Neural progenitor cell (in vitro differentiated cells): Measurements from ENCODE around the gene HAUS6. TPM values are rescaled to one million over a fixed set of nuclear protein-coding genes. Genes with fewer than 3 reads are reported as not detected.

Source experiments
- DNase-seq: peaks from one replicate; pipeline ENCODE4 v3.0.0-alpha.2; 2016; ENCODE audit warnings: low spot score
- H2AFZ ChIP-seq: fragments of 200-600 bp; sonication (generic); replicated peaks from 2 replicates; pipeline ENCODE4 v1.6.1; 2016; ENCODE audit warnings: antibody characterized with exemption
- H3F3A ChIP-seq: fragments of 200-600 bp; sonication (generic); 2 replicates; pipeline ENCODE4 v1.6.1; 2016; ENCODE audit warnings: antibody characterized with exemption, low read depth
- H3K27ac ChIP-seq: fragments of 200-600 bp; sonication (generic); 2 replicates; pipeline ENCODE4 v1.5.1; 2016; ENCODE audit warnings: mild to moderate bottlenecking
- H3K27me3 ChIP-seq: fragments of 200-600 bp; sonication (generic); 2 replicates; pipeline ENCODE4 v1.6.1; 2016; ENCODE audit warnings: mild to moderate bottlenecking, moderate library complexity
- H3K36me3 ChIP-seq: fragments of 200-600 bp; sonication (generic); 2 replicates; pipeline ENCODE4 v1.5.1; 2016
- H3K4me1 ChIP-seq: fragments of 200-600 bp; sonication (generic); 2 replicates; pipeline ENCODE4 v1.6.1; 2016; ENCODE audit warnings: mixed run types
- H3K4me2 ChIP-seq: fragments of 200-600 bp; sonication (generic); 2 replicates; pipeline ENCODE4 v1.6.1; 2016
- H3K4me3 ChIP-seq: fragments of 200-600 bp; sonication (generic); 2 replicates; pipeline ENCODE4 v1.5.1; 2016
- H3K79me2 ChIP-seq: fragments of 200-600 bp; sonication (generic); 2 replicates; pipeline ENCODE4 v1.6.1; 2016; ENCODE audit warnings: low read depth
- H3K9ac ChIP-seq: fragments of 200-600 bp; sonication (generic); 2 replicates; pipeline ENCODE4 v1.6.1; 2016
- H3K9me3 ChIP-seq: fragments of 200-600 bp; sonication (generic); 2 replicates; pipeline ENCODE4 v1.5.1; 2016; ENCODE audit warnings: low read depth
- H4K20me1 ChIP-seq: fragments of 200-600 bp; sonication (generic); 2 replicates; pipeline ENCODE4 v1.6.1; 2016; ENCODE audit warnings: low read depth
- H3K27ac Mint-ChIP-seq: 3 replicates; pipeline ENCODE4 v1.8.0; 2021; ENCODE audit warnings: mixed read lengths
- H3K27me3 Mint-ChIP-seq: 2 replicates; pipeline ENCODE4 v1.8.0; 2022; ENCODE audit warnings: low read depth, mild to moderate bottlenecking, inconsistent platforms, moderate library complexity, mixed read lengths; ENCODE audit not compliant: insufficient read depth
- H3K36me3 Mint-ChIP-seq: 3 replicates; pipeline ENCODE4 v1.8.0; 2021; ENCODE audit warnings: mixed read lengths
- H3K4me1 Mint-ChIP-seq: 3 replicates; pipeline ENCODE4 v1.8.0; 2021; ENCODE audit warnings: mixed read lengths
- H3K4me3 Mint-ChIP-seq: 3 replicates; pipeline ENCODE4 v1.8.0; 2021; ENCODE audit warnings: mild to moderate bottlenecking, moderate library complexity, mixed read lengths
- H3K9me3 Mint-ChIP-seq: 3 replicates; pipeline ENCODE4 v1.8.0; 2020; ENCODE audit warnings: mixed read lengths
- CTCF ChIP-seq: fragments of 200-600 bp; sonication (generic); IDR thresholded peaks from 2 replicates; pipeline ENCODE4 v1.5.1; 2017; ENCODE audit warnings: antibody characterized with exemption, mild to moderate bottlenecking
- EZH2 ChIP-seq: fragments of 200-600 bp; sonication (generic); IDR thresholded peaks from 2 replicates; pipeline ENCODE4 v1.6.1; 2017; ENCODE audit warnings: antibody characterized with exemption, mild to moderate bottlenecking, moderate library complexity
- EZH2phosphoT487 ChIP-seq: fragments of 200-600 bp; sonication (generic); IDR thresholded peaks from 2 replicates; pipeline ENCODE4 v1.6.1; 2017; ENCODE audit warnings: antibody characterized with exemption
- total RNA-seq: library from RNA; depleted of rRNA; stranded (reverse); fragments of >200 nt; gene quantifications from 2 replicates; pipeline ENCODE4 v1.2.3, GENCODE V29; 2015; ENCODE audit warnings: low replicate concordance

Gene HAUS6
- total RNA-seq, 1 donor from 2014 or later: 61.2 TPM

- no peaks in the 10 kb centered on the region for H4K20me1 ChIP-seq
- no peak overlapping the region for H3K4me3 ChIP-seq
- no peaks in the 10 kb centered on the region for H3K79me2 ChIP-seq
- no peaks in the 10 kb centered on the region for H3K4me1 ChIP-seq
- no peaks in the 10 kb centered on the region for H3K36me3 ChIP-seq
- H3K27ac ChIP-seq: no peak overlapping the region
- H3K4me3 Mint-ChIP-seq: no peak overlapping the region
- H3K4me1 Mint-ChIP-seq: peaks cover 4% of the 10 kb centered on the region
- DNase-seq: peak; percentile 81
- no peak overlapping the region for H3K27ac Mint-ChIP-seq
- peaks cover 7% of the 10 kb centered on the region for H3K27me3 Mint-ChIP-seq
- no peaks in the 10 kb centered on the region for H3K27me3 ChIP-seq
- H3F3A ChIP-seq: no peaks in the 10 kb centered on the region
- TF ChIP-seq EZH2phosphoT487 (no peak), CTCF (peak; percentile 80)
- H2AFZ ChIP-seq: peak overlapping the region; percentile 63
- peaks cover 2% of the 10 kb centered on the region for H3K9me3 Mint-ChIP-seq
- no peaks in the 10 kb centered on the region for H3K36me3 Mint-ChIP-seq
- no peak overlapping the region for H3K9ac ChIP-seq
- H3K9me3 ChIP-seq: no peaks in the 10 kb centered on the region
- H3K4me2 ChIP-seq: no peak overlapping the region
Observed at GRCh38 chr9:19028835-19029451, 73.8 kb downstream of the HAUS6 start.

GRCh38 chr9:19027825-19028224 is 74.9 kb downstream of the HAUS6 start:
- Histone ChIP-seq H3K4me2 (no peak overlapping the region), H4K20me1 (no peaks in the 10 kb centered on the region), H2AFZ (no peak overlapping the region), H3K9me3 (no peaks in the 10 kb centered on the region), H3K9ac (no peak overlapping the region), H3F3A (no peaks in the 10 kb centered on the region), H3K36me3 (no peaks in the 10 kb centered on the region), H3K79me2 (no peaks in the 10 kb centered on the region), H3K27ac (no peak overlapping the region), H3K4me3 (no peak overlapping the region), H3K4me1 (no peaks in the 10 kb centered on the region), H3K27me3 (no peaks in the 10 kb centered on the region)
- TF ChIP-seq EZH2phosphoT487 (no peak), EZH2 (no peak), CTCF (no peak)
- Mint-ChIP-seq H3K36me3 (no peaks in the 10 kb centered on the region), H3K4me3 (no peak overlapping the region), H3K27me3 (peaks cover 7% of the 10 kb centered on the region), H3K27ac (no peak overlapping the region), H3K9me3 (peaks cover 2% of the 10 kb centered on the region), H3K4me1 (peaks cover 4% of the 10 kb centered on the region)
- DNase-seq: no peak

GRCh38 chr9:19026375-19026774 is 76.3 kb downstream of the HAUS6 start:
- DNase-seq: no peak
- no peaks in the 10 kb centered on the region for H3K36me3 ChIP-seq
- no peaks in the 10 kb centered on the region for H3K9me3 ChIP-seq
- H3F3A ChIP-seq: no peaks in the 10 kb centered on the region
- TF ChIP-seq CTCF (no peak), EZH2phosphoT487 (no peak), EZH2 (no peak)
- Mint-ChIP-seq H3K27ac (no peak overlapping the region), H3K9me3 (peaks cover 2% of the 10 kb centered on the region), H3K4me1 (peaks cover 4% of the 10 kb centered on the region), H3K36me3 (no peaks in the 10 kb centered on the region), H3K27me3 (peaks cover 7% of the 10 kb centered on the region), H3K4me3 (no peak overlapping the region)
- no peak overlapping the region for H3K4me2 ChIP-seq
- H3K79me2 ChIP-seq: no peaks in the 10 kb centered on the region
- no peak overlapping the region for H3K27ac ChIP-seq
- H3K4me1 ChIP-seq: no peaks in the 10 kb centered on the region
- no peak overlapping the region for H3K4me3 ChIP-seq
- no peaks in the 10 kb centered on the region for H4K20me1 ChIP-seq
- H3K9ac ChIP-seq: no peak overlapping the region
- no peaks in the 10 kb centered on the region for H3K27me3 ChIP-seq
- no peak overlapping the region for H2AFZ ChIP-seq
